ENCODE results near the gene ADAD2.

- TF ChIP-seq CTCF (IDR thresholded peaks at IDR 0.05; ENCODE audit: extremely low read depth in 1 of 2, insufficient read depth in 1 of 2, low read depth in 1 of 2, low read length in 2 of 2) (no peak), POLR2AphosphoS5 (IDR thresholded peaks at IDR 0.05; ENCODE audit: insufficient read depth, low read depth, low read length) (no peak), MAX (IDR thresholded peaks at IDR 0.05; ENCODE audit: insufficient read depth, insufficient read length) (no peak), EZH2 (IDR thresholded peaks at IDR 0.05; ENCODE audit: borderline replicate concordance, low read depth, low read length, severe bottlenecking) (no peak), POLR2A (IDR thresholded peaks at IDR 0.05; ENCODE audit: low read depth, low read length) (no peak), JUN (IDR thresholded peaks at IDR 0.05; ENCODE audit: borderline replicate concordance, insufficient read depth, insufficient read length, low read depth) (no peak), MYC (IDR thresholded peaks at IDR 0.05; ENCODE audit: low read depth, low read length) (no peak)
Measured at GRCh38 chr16:84190731-84191388, at the start of gene ADAD2.
